ENCODE measurements around the gene RUNX1. TPM values are rescaled to one million over a fixed set of nuclear protein-coding genes. Genes with fewer than 3 reads are reported as not detected.
"Not testable (repeated sequence)": the region's sequence is repeated elsewhere in the genome, so short reads cannot be mapped to it uniquely, and the experiment has no call there.

RUNX1 gene
- total RNA-seq, 3 donors from 2014 or later, result 24.8 to 165 (median 127) TPM

DNA sequence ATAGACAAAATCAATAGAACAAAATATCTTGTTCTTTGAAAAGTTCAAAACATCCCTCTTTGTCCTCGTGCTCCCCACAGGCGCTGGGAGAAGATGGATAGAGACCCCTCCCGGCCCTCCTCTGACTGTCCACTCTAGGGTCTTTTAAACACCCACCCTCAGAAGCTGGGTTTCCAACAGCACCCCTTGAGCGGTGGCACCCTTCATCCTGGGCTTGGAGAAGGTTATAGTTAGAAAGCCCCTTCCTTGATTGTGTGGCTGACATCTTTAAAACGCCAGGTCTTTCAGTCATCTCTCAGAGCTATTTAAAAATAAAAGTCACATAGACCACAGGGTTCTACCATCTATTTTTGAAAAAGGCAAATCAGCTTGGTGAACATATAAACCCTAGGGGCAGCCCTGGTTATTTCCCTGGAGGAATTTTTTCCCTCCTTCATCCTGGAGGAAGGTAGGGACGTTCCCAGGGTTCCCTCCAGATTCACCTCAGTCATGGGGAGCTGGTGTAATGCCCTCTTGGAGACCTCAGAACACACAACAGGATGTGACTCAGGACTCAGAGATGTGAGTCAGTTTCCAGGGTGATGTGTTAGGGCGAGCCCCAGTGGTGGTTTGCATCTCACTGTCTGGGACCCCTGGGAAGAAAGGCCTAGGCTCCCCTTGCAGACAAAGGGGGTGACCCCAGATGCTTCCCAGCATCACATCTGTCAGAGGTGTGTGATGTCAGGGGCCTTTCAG, 241.8 kb downstream of the RUNX1 start:
- Histone ChIP-seq H3K27me3 (no peaks in the 10 kb centered on the region), H3K36me3 (no peaks in the 10 kb centered on the region), H3K9me3 (peaks cover 0 to 8% of the 10 kb centered on the region in 2 donors), H3K27ac (peak overlapping the region; percentile 72 to 86), H3K4me1 (peaks cover 0 to 3% of the 10 kb centered on the region in 2 donors), H3K4me3 (no peak overlapping the region)
- DNase-seq (ENCODE audit: low spot score in 2 of 2), result no peak
- intact Hi-C loops (cut with DNase I; ENCODE audit: low total_unique reads), result no loop called here
- TF ChIP-seq POLR2A (IDR thresholded peaks at IDR 0.05) (no peak), POLR2AphosphoS5 (IDR thresholded peaks at IDR 0.05) (no peak)
- TF ChIP-seq, protein P1, sequence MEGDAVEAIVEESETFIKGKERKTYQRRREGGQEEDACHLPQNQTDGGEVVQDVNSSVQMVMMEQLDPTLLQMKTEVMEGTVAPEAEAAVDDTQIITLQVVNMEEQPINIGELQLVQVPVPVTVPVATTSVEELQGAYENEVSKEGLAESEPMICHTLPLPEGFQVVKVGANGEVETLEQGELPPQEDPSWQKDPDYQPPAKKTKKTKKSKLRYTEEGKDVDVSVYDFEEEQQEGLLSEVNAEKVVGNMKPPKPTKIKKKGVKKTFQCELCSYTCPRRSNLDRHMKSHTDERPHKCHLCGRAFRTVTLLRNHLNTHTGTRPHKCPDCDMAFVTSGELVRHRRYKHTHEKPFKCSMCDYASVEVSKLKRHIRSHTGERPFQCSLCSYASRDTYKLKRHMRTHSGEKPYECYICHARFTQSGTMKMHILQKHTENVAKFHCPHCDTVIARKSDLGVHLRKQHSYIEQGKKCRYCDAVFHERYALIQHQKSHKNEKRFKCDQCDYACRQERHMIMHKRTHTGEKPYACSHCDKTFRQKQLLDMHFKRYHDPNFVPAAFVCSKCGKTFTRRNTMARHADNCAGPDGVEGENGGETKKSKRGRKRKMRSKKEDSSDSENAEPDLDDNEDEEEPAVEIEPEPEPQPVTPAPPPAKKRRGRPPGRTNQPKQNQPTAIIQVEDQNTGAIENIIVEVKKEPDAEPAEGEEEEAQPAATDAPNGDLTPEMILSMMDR (IDR thresholded peaks at IDR 0.05), result no peak

DNA sequence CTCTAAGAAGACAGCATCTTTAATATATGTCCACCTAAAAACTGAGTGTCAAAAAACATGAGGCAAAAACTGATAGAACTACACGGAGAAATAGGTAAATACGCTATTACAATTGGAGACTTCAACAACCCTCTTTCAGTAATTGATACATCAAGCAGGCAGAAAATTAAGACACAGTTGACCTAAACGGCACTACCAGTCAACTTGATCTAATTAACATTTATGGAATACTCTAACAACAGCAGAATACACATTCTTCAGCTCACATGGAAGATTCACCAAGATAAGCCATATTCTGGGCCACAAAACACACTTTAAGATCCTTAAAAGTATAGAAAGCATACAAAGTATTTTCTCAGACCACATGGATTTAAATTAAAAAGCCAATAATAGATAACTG, 242.7 kb downstream of the RUNX1 start:
- Histone ChIP-seq H3K4me3 (no peak overlapping the region), H3K27ac (no peak overlapping the region), H3K36me3 (no peaks in the 10 kb centered on the region), H3K27me3 (no peaks in the 10 kb centered on the region), H3K4me1 (peaks cover 0 to under 1% of the 10 kb centered on the region in 2 donors), H3K9me3 (peaks cover 0 to 8% of the 10 kb centered on the region in 2 donors)
- no peak for DNase-seq (ENCODE audit: low spot score in 2 of 2)
- intact Hi-C loops (cut with DNase I; ENCODE audit: low total_unique reads), result no loop called here
- TF ChIP-seq, protein P1 (IDR thresholded peaks at IDR 0.05), result no peak
- TF ChIP-seq POLR2A (IDR thresholded peaks at IDR 0.05), result no peak
- TF ChIP-seq POLR2AphosphoS5 (IDR thresholded peaks at IDR 0.05), result no peak

DNA sequence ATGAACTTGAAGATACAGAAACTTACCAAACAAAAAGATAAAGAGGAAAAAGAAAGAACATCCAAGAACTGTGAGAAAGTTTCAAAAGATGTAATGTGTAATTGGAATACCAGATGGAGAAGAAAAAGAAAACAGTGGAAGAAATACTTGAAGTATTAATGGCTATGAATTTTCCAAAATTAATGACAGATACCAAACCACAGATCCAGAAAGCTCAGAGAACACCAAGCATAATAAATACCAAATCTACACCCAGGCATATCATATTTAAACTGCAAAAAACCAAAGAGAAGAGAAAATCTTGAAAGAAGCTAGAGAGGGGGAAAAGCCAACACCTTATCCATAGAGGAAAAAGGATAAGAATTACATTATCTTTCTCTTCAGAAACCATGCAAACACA, 243.9 kb downstream of the RUNX1 start:
- H3K9me3 ChIP-seq, result peaks cover 0 to 8% of the 10 kb centered on the region in 2 donors
- H3K4me1 ChIP-seq, result peaks cover 0 to 6% of the 10 kb centered on the region in 2 donors
- TF ChIP-seq, protein P1 (IDR thresholded peaks at IDR 0.05), result no peak
- TF ChIP-seq POLR2AphosphoS5 (IDR thresholded peaks at IDR 0.05) (no peak), POLR2A (IDR thresholded peaks at IDR 0.05) (no peak)
- DNase-seq (ENCODE audit: low spot score in 2 of 2), result no peak
- H3K27ac ChIP-seq, result no peak overlapping the region
- no peaks in the 10 kb centered on the region for H3K27me3 ChIP-seq
- H3K4me3 ChIP-seq, result no peak overlapping the region
- no peaks in the 10 kb centered on the region for H3K36me3 ChIP-seq
- intact Hi-C loops (cut with DNase I; ENCODE audit: low total_unique reads), result no loop called here

DNA sequence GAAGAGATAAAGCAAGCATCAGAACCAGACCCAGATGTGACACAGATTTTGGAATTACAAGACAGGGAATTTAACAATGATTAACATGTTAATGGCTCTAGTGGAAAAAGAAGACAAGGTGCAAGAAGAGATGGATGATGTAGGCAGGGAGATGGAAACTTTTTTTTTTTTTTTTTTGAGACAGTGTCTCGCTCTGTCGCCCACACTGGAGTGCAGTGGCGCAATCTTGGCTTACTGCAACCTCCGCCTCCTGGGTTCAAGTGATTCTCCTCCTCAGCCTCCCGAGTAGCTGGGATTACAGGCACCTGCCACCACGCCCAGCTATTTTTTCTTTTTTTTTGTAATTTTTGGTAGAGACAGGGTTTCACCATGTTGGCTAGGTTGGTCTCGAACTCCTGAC, 244.5 kb downstream of the RUNX1 start:
- H3K36me3 ChIP-seq; H3K9me3 ChIP-seq; H3K4me1 ChIP-seq; intact Hi-C loops (cut with DNase I; ENCODE audit: low total_unique reads); H3K27me3 ChIP-seq; H3K27ac ChIP-seq; DNase-seq (ENCODE audit: low spot score in 2 of 2); H3K4me3 ChIP-seq: not testable (repeated sequence)

DNA sequence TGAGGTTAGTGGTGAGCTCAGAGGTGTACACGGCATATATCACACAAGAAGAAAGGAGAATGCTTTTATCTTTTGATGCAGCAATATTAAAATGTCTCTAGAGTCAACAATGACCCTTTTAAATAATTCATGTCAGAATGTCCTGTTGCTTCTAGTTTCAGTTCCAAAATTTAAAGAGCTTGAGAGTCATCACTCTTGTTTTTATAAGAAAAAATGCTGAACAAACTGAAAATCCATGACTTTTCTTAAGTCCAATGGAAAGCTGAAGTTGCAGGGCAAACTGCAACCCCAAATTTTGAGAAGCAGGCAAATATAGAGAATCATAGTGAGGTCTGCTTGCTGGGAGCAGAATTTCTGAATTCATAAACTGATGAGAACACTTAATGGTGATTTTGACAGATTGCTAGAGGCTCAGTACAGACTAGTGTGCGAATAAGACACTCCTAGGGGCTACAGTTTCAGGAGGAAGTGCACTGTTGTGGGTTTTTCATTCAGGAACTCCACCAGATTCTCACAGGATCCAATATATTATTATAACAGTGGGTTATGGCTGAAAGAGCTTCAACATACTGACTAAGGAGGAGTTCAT, 245.2 kb downstream of the RUNX1 start:
- TF ChIP-seq POLR2A (IDR thresholded peaks at IDR 0.05) (no peak), POLR2AphosphoS5 (IDR thresholded peaks at IDR 0.05) (no peak)
- TF ChIP-seq, protein P1 (IDR thresholded peaks at IDR 0.05), result no peak
- no peak for DNase-seq (ENCODE audit: low spot score in 2 of 2)
- Histone ChIP-seq H3K27me3 (no peaks in the 10 kb centered on the region), H3K4me3 (no peak overlapping the region), H3K36me3 (no peaks in the 10 kb centered on the region), H3K9me3 (peaks cover 0 to 8% of the 10 kb centered on the region in 2 donors), H3K4me1 (peaks cover 0 to 6% of the 10 kb centered on the region in 2 donors), H3K27ac (no peak overlapping the region)
- intact Hi-C loops (cut with DNase I; ENCODE audit: low total_unique reads), result no loop called here
